D721Med (cell line): ENCODE measurements around the gene DDX3X.
"Not testable (repeated sequence)": the region's sequence is repeated elsewhere in the genome, so short reads cannot be mapped to it uniquely, and the experiment has no call there.

Experiments
- DNase-seq: peaks from one replicate; pipeline ENCODE4 v3.0.0; 2011; ENCODE audit warnings: low spot score; ENCODE audit not compliant: insufficient read length
- FAIRE-seq: peaks from 2 replicates; lab custom pipeline; 2011; peaks lifted over from hg19 to GRCh38; lab: Jason Lieb, UNC
- TF ChIP-seq, protein P1 (sequence below): IDR thresholded peaks from 2 replicates; pipeline ENCODE4 v1.5.1; 2012; ENCODE audit warnings: mild to moderate bottlenecking, control low read depth; ENCODE audit not compliant: insufficient read depth; ENCODE audit errors: missing control alignments

The DDX3X gene

DNA sequence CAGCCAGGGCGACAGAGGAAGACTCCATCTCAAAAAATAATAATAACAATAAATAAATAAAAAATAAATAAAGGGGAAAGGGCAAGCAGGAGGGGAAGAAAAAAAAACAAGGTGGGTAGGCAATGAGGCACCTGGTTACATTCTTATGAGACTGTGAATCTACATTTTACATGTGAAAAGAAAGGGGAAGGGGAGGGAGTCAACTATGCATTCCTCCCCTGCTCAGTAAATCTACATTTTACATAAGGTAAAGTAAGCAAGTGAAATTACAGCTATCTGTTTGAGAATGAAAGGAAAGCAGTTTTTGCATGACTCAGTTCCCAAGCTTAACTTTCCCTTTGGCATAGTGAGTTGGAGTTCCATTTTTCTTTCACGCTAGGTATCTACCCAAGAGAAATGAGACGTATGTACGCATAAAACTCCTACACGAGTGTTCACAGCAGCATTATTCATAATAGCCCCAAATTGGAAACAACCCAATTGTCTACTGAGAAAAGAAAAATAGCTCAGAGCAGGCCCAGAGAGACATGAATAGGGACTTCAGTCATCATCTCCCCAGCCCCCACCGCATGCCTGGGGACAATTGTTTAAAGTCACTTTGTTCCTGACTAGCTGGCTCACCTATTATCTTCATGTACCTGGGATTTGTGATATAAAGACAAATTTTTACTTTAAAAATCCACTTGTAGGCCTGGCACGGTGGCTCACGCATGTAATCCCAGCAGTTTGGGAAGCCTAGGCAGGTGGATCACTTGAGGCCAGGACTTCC is 52.4 kb downstream of the DDX3X start:
- DNase-seq (no peak), FAIRE-seq (no peak)
- TF ChIP-seq, protein P1, sequence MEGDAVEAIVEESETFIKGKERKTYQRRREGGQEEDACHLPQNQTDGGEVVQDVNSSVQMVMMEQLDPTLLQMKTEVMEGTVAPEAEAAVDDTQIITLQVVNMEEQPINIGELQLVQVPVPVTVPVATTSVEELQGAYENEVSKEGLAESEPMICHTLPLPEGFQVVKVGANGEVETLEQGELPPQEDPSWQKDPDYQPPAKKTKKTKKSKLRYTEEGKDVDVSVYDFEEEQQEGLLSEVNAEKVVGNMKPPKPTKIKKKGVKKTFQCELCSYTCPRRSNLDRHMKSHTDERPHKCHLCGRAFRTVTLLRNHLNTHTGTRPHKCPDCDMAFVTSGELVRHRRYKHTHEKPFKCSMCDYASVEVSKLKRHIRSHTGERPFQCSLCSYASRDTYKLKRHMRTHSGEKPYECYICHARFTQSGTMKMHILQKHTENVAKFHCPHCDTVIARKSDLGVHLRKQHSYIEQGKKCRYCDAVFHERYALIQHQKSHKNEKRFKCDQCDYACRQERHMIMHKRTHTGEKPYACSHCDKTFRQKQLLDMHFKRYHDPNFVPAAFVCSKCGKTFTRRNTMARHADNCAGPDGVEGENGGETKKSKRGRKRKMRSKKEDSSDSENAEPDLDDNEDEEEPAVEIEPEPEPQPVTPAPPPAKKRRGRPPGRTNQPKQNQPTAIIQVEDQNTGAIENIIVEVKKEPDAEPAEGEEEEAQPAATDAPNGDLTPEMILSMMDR = no peak

DNA sequence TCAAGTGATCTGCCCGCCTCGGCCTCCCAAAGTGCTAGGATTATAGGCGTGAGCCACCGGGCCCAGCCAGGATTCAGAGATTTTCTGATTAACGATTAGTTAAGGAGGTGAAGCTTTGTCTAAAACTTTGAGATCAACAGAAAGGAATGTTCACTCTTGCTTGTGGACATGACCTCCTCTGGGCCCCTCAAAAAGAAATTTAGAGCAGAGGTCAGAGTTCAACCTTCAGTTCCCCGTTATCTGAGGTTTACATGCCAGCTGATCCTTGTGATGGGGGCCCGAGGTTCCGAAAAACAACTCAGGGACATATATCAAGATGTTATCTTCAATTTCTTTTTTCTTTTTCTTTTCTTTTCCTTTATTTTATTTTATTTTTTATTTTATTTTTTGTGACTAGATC is 54.6 kb downstream of the DDX3X start:
- DNase-seq (no peak), FAIRE-seq (no peak)
- TF ChIP-seq, protein P1 = no peak

DNA sequence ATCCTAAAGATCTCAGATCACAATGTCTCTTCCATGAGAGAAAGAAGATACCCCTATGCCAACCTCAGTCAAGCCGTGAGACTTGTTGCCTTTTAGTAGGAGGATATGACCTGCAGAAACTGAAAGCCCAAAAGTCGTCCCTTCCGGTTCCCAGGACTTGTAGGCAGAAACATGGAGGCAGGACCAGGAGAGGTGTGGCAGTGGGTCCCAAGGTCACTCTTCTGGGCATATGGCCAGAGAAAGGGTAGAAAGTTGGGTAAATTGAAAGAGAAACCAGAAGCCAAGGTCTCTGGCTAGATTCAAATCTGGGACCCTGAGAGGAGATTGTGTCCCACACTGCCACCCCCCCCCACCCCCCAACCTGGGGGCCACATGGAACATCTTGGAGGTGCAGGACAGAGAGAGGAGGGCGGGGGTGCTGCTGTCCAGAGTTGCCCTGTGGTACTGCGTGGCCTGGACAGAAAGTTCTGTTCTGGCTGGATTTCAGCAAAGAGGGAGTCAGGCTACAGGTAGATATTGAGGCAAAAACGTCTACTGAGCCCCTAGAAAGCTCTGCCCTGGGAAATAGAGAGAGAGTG is 55.4 kb downstream of the DDX3X start:
- FAIRE-seq (no peak), DNase-seq (no peak)
- TF ChIP-seq, protein P1 = no peak

DNA sequence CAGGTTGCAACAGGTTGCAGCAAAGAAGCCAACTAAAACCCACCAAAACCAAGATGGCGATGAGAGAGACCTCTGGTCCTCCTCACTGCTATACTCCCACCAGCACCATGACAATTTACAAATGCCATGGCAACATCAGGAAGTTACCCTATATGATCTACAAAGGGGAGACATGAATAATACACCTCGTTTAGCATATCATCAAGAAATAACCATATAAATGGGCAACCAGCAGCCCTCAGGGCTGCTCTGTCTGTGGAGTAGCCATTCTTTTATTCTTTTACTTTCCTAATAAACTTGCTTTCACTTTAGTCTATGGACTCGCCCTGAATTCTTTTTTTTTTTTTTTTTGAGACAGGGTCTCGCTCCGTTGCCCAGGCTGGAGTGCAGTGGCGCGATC is 56.6 kb downstream of the DDX3X start:
- DNase-seq, FAIRE-seq: not testable (repeated sequence)

DNA sequence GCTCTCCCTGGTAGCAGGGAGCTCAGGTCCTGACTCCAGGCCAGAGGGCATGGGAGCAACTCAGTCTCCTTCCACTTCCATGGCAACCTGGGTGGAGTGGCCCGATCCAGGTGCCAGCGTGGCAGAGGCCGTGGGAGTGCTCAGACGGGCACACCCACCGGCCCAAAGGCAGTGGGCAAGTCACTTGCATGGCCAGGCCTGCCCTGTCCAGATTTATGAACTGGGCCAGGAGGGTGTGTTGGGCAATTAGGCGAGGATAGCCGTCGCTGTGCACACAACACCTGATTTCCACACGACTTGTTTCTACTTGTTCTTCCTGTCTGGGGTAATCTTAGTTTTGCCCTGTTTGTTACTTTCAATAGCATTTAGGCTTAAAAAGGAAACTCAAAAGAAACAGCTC is 57.6 kb downstream of the DDX3X start:
- TF ChIP-seq, protein P1 = no peak
- FAIRE-seq = no peak

DNA sequence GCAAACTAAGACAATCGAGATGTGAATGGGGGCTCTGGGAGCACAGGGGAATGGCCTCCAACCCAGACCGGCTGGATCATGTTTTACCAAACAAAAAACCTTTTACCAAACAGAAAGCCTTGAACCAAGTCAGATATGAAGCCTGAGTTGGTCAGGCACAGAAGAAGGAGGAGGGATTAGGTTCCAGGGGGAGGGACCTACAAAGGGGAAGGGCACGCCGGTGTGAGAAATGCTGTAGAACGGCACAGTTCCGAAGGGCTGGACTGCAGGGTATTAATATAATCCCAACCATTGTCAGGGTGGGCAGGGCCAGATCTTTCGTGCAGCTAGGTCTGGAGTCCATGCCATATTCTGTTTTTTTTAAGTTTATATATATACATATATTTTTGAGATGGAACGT is 60.3 kb downstream of the DDX3X start:
- DNase-seq = no peak
- FAIRE-seq = no peak
- TF ChIP-seq, protein P1 = no peak

More for the DNA sequence above, 57.6 kb downstream of the DDX3X start:
- no peak for DNase-seq

DNA sequence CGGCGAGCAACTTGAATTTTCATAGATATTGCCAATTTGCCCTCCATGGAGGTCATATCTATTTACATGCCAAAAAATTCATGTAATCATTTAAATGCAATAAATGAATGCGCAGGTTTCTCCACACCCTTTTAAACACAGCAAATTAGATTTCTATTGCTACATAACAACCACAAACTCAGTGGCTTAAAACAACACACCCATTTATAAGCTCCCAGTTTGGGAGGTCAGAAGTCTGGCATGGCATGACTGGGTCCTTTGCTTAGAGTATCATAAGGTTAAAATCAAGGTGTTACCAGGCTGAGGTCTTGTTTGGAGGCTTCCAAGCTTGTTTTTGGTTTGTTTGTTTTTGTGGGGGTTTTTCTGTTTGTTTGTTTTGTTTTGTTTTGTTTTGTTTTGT is 63.3 kb downstream of the DDX3X start:
- DNase-seq (no peak), FAIRE-seq (no peak)
- TF ChIP-seq, protein P1 = no peak
